GM23338 (cell line): ENCODE measurements around the gene CRIP3. TPM values are rescaled to one million over a fixed set of nuclear protein-coding genes. Genes with fewer than 3 reads are reported as not detected.

Source experiments
- ATAC-seq: fragments of 200-7000 bp; cut with Tn5 transposase; 3 replicates; pipeline ENCODE4 v1.9.1; 2020
- DNase-seq: peaks from one replicate; pipeline ENCODE4 v3.0.0-alpha.2; 2015; ENCODE audit warnings: low spot score
- H2AFZ ChIP-seq: fragments of 200-600 bp; sonication (generic); 2 replicates; pipeline ENCODE4 v1.8.0; 2016; ENCODE audit warnings: antibody characterized with exemption, mild to moderate bottlenecking, moderate library complexity
- H3F3A ChIP-seq: fragments of 200-600 bp; sonication (generic); replicated peaks from 2 replicates; pipeline ENCODE4 v1.8.0; 2017; ENCODE audit warnings: antibody characterized with exemption, mixed run types, low read depth
- H3K27ac ChIP-seq: fragments of 200-600 bp; sonication (generic); 2 replicates; pipeline ENCODE4 v1.6.1; 2016; ENCODE audit warnings: low read depth
- H3K27me3 ChIP-seq: fragments of 200-600 bp; sonication (generic); 2 replicates; pipeline ENCODE4 v1.8.0; 2016; ENCODE audit warnings: mild to moderate bottlenecking, mixed run types, moderate library complexity; ENCODE audit not compliant: insufficient read depth
- H3K36me3 ChIP-seq: fragments of 200-600 bp; sonication (generic); 2 replicates; pipeline ENCODE4 v1.8.0; 2016; ENCODE audit warnings: mild to moderate bottlenecking; ENCODE audit not compliant: insufficient read depth
- H3K4me1 ChIP-seq: fragments of 200-600 bp; sonication (generic); 2 replicates; pipeline ENCODE4 v1.8.0; 2016; ENCODE audit warnings: mild to moderate bottlenecking, moderate library complexity; ENCODE audit not compliant: insufficient read depth
- H3K4me2 ChIP-seq: fragments of 200-600 bp; sonication (generic); 2 replicates; pipeline ENCODE4 v1.7.1; 2017; ENCODE audit warnings: mixed run types
- H3K4me3 ChIP-seq: fragments of 200-600 bp; sonication (generic); 2 replicates; pipeline ENCODE4 v1.6.1; 2016; ENCODE audit warnings: mixed run types
- H3K79me2 ChIP-seq: fragments of 200-600 bp; sonication (generic); replicated peaks from 2 replicates; pipeline ENCODE4 v1.8.0; 2017; ENCODE audit warnings: mild to moderate bottlenecking; ENCODE audit not compliant: insufficient read depth
- H3K9me2 ChIP-seq: fragments of 200-600 bp; sonication (generic); 2 replicates; pipeline ENCODE4 v1.8.0; 2017; ENCODE audit not compliant: insufficient read depth
- H4K20me1 ChIP-seq: fragments of 200-600 bp; sonication (generic); replicated peaks from 2 replicates; pipeline ENCODE4 v1.8.0; 2017; ENCODE audit warnings: mild to moderate bottlenecking; ENCODE audit not compliant: insufficient read depth
- H3K27ac Mint-ChIP-seq: 2 replicates; pipeline ENCODE4 v1.8.0; 2020; ENCODE audit warnings: inconsistent platforms, mild to moderate bottlenecking, moderate library complexity, mixed read lengths
- H3K27me3 Mint-ChIP-seq: 3 replicates; pipeline ENCODE4 v1.8.0; 2022; ENCODE audit warnings: low read depth, mild to moderate bottlenecking, moderate library complexity, mixed read lengths, inconsistent platforms; ENCODE audit not compliant: insufficient read depth, poor library complexity
- H3K36me3 Mint-ChIP-seq: 3 replicates; pipeline ENCODE4 v1.8.0; 2021; ENCODE audit warnings: low read depth, mild to moderate bottlenecking, inconsistent platforms, moderate library complexity, mixed read lengths
- H3K4me1 Mint-ChIP-seq: 3 replicates; pipeline ENCODE4 v1.8.0; 2020; ENCODE audit warnings: mild to moderate bottlenecking, inconsistent platforms, mixed read lengths
- H3K4me3 Mint-ChIP-seq: 3 replicates; pipeline ENCODE4 v1.8.0; 2021; ENCODE audit warnings: moderate library complexity, mild to moderate bottlenecking, inconsistent platforms, mixed read lengths
- H3K9me3 Mint-ChIP-seq: 3 replicates; pipeline ENCODE4 v1.8.0; 2020; ENCODE audit warnings: moderate library complexity, mild to moderate bottlenecking, inconsistent platforms, mixed read lengths
- CREB1 ChIP-seq: fragments of 250-450 bp; sonication (Bioruptor Pico); IDR thresholded peaks from 2 replicates; pipeline ENCODE4 v1.5.0; 2020; ENCODE audit warnings: low read depth, mild to moderate bottlenecking, moderate library complexity
- EZH2 ChIP-seq: fragments of 200-600 bp; sonication (generic); IDR thresholded peaks from one replicate; pipeline ENCODE4 v1.8.0; 2017; ENCODE audit warnings: antibody characterized with exemption, mild to moderate bottlenecking, low read depth; ENCODE audit not compliant: unreplicated experiment
- EZH2phosphoT487 ChIP-seq: fragments of 200-600 bp; sonication (generic); IDR thresholded peaks from one replicate; pipeline ENCODE4 v1.8.1; 2018; ENCODE audit warnings: antibody characterized with exemption; ENCODE audit not compliant: unreplicated experiment
- JUNB ChIP-seq: IDR thresholded peaks from one replicate; pipeline ENCODE4 v1.6.1; 2016; ENCODE audit warnings: antibody characterized with exemption; ENCODE audit not compliant: unreplicated experiment
- NANOG ChIP-seq: IDR thresholded peaks from 2 replicates; pipeline ENCODE4 v1.6.1; 2016; ENCODE audit warnings: antibody characterized with exemption, borderline replicate concordance
- POLR2AphosphoS5 ChIP-seq: IDR thresholded peaks from 2 replicates; pipeline ENCODE4 v1.6.1; 2016; ENCODE audit warnings: antibody characterized with exemption, low read depth
- STAT1 ChIP-seq: IDR thresholded peaks from one replicate; pipeline ENCODE4 v1.6.1; 2016; ENCODE audit warnings: antibody characterized with exemption; ENCODE audit not compliant: unreplicated experiment
- ZNF114 ChIP-seq: fragments of 250-450 bp; sonication (Bioruptor Pico); IDR thresholded peaks from 2 replicates; pipeline ENCODE4 v1.5.0; 2020; ENCODE audit warnings: mild to moderate bottlenecking, moderate library complexity
- ZNF331 ChIP-seq: fragments of 250-450 bp; sonication (Bioruptor Pico); IDR thresholded peaks from 2 replicates; pipeline ENCODE4 v1.5.0; 2020; ENCODE audit warnings: low read depth, mild to moderate bottlenecking, moderate library complexity
- polyA plus RNA-seq: library from polyadenylated mRNA; unstranded; fragments of >200 nt; fragmentation: Nextera tagmentation; extraction: Ambion mirVana; gene quantifications from 2 replicates; pipeline ENCODE4 v1.2.1, GENCODE V29; 2016
- total RNA-seq: library from RNA; depleted of rRNA; stranded (reverse); fragments of >200 nt; shearing (Covaris generic); gene quantifications from 2 replicates; pipeline ENCODE4 v1.2.3, GENCODE V29; 2014
- TF ChIP-seq, protein P1 (sequence below): fragments of 250-450 bp; sonication (Bioruptor Pico); IDR thresholded peaks from 2 replicates; pipeline ENCODE4 v1.5.0; 2020; ENCODE audit warnings: mild to moderate bottlenecking, moderate library complexity
- TF ChIP-seq, protein P2 (sequence below): IDR thresholded peaks from one replicate; pipeline ENCODE4 v1.6.1; 2018; ENCODE audit warnings: antibody characterized with exemption; ENCODE audit not compliant: unreplicated experiment
- TF ChIP-seq, protein P3 (sequence below): IDR thresholded peaks from 2 replicates; pipeline ENCODE4 v1.6.1; 2016; ENCODE audit warnings: antibody characterized with exemption
- TF ChIP-seq, protein P4 (sequence below), 2 experiments: fragments of 200-600 bp in 1 of 2; sonication (generic) in 1 of 2; conservative IDR thresholded peaks; 2 replicates each; pipeline versions ENCODE4 v1.5.1 to v1.6.1; 2016 to 2017; ENCODE audit warnings: antibody characterized with exemption in 2 of 2, low read depth in 2 of 2, mild to moderate bottlenecking in 2 of 2, moderate library complexity in 1 of 2

Gene CRIP3
- total and polyA plus RNA-seq, 2 experiments from 2014 or later: 22.0 to 36.0 TPM

DNA sequence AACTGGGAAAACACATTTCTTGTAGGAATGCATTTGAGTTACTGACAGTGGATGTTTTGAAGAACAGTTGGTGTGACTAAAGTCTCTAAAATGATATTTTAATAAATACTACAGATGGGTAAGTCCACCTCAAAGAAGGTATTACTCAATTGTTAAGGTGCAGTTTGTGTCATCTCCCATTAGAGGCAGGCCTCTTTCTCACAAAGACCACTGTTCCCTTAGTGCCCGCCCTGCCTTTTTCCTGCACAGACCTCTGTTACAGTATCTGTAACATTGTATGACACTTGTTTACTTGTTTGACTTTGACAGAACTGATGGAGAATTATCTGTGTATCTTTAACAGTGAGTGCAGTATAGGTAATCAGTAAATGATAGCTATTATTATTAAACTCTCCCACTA, 5.2 kb upstream of the CRIP3 start:
- Histone ChIP-seq H4K20me1 (no peaks in the 10 kb centered on the region), H3K4me1 (peaks cover 16% of the 10 kb centered on the region), H3F3A (no peaks in the 10 kb centered on the region), H2AFZ (no peak overlapping the region), H3K4me3 (no peak overlapping the region), H3K9me2 (no peaks in the 10 kb centered on the region; the same call in 1 of the 2 replicates), H3K4me2 (no peak overlapping the region), H3K27ac (no peak overlapping the region), H3K27me3 (no peaks in the 10 kb centered on the region), H3K79me2 (no peaks in the 10 kb centered on the region), H3K36me3 (no peaks in the 10 kb centered on the region)
- Mint-ChIP-seq H3K27me3 (peaks cover 4% of the 10 kb centered on the region), H3K27ac (no peak overlapping the region), H3K4me3 (no peak overlapping the region), H3K4me1 (peaks cover 21% of the 10 kb centered on the region), H3K9me3 (no peaks in the 10 kb centered on the region), H3K36me3 (no peaks in the 10 kb centered on the region)
- no peak for DNase-seq
- ATAC-seq: no peak
- TF ChIP-seq JUNB (no peak), CREB1 (no peak), EZH2phosphoT487 (no peak), ZNF114 (no peak), ZNF331 (CRISPR knock-in tag) (no peak), NANOG (no peak), POLR2AphosphoS5 (no peak), EZH2 (no peak), STAT1 (no peak)
- TF ChIP-seq, protein P1, sequence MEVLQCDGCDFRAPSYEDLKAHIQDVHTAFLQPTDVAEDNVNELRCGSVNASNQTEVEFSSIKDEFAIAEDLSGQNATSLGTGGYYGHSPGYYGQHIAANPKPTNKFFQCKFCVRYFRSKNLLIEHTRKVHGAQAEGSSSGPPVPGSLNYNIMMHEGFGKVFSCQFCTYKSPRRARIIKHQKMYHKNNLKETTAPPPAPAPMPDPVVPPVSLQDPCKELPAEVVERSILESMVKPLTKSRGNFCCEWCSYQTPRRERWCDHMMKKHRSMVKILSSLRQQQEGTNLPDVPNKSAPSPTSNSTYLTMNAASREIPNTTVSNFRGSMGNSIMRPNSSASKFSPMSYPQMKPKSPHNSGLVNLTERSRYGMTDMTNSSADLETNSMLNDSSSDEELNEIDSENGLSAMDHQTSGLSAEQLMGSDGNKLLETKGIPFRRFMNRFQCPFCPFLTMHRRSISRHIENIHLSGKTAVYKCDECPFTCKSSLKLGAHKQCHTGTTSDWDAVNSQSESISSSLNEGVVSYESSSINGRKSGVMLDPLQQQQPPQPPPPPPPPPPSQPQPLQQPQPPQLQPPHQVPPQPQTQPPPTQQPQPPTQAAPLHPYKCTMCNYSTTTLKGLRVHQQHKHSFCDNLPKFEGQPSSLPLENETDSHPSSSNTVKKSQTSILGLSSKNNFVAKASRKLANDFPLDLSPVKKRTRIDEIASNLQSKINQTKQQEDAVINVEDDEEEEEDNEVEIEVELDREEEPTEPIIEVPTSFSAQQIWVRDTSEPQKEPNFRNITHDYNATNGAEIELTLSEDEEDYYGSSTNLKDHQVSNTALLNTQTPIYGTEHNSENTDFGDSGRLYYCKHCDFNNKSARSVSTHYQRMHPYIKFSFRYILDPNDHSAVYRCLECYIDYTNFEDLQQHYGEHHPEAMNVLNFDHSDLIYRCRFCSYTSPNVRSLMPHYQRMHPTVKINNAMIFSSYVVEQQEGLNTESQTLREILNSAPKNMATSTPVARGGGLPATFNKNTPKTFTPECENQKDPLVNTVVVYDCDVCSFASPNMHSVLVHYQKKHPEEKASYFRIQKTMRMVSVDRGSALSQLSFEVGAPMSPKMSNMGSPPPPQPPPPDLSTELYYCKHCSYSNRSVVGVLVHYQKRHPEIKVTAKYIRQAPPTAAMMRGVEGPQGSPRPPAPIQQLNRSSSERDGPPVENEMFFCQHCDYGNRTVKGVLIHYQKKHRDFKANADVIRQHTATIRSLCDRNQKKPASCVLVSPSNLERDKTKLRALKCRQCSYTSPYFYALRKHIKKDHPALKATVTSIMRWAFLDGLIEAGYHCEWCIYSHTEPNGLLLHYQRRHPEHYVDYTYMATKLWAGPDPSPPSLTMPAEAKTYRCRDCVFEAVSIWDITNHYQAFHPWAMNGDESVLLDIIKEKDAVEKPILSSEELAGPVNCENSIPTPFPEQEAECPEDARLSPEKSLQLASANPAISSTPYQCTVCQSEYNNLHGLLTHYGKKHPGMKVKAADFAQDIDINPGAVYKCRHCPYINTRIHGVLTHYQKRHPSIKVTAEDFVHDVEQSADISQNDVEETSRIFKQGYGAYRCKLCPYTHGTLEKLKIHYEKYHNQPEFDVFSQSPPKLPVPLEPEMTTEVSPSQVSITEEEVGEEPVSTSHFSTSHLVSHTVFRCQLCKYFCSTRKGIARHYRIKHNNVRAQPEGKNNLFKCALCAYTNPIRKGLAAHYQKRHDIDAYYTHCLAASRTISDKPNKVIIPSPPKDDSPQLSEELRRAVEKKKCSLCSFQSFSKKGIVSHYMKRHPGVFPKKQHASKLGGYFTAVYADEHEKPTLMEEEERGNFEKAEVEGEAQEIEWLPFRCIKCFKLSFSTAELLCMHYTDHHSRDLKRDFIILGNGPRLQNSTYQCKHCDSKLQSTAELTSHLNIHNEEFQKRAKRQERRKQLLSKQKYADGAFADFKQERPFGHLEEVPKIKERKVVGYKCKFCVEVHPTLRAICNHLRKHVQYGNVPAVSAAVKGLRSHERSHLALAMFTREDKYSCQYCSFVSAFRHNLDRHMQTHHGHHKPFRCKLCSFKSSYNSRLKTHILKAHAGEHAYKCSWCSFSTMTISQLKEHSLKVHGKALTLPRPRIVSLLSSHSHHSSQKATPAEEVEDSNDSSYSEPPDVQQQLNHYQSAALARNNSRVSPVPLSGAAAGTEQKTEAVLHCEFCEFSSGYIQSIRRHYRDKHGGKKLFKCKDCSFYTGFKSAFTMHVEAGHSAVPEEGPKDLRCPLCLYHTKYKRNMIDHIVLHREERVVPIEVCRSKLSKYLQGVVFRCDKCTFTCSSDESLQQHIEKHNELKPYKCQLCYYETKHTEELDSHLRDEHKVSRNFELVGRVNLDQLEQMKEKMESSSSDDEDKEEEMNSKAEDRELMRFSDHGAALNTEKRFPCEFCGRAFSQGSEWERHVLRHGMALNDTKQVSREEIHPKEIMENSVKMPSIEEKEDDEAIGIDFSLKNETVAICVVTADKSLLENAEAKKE: no peak
- TF ChIP-seq, protein P2, sequence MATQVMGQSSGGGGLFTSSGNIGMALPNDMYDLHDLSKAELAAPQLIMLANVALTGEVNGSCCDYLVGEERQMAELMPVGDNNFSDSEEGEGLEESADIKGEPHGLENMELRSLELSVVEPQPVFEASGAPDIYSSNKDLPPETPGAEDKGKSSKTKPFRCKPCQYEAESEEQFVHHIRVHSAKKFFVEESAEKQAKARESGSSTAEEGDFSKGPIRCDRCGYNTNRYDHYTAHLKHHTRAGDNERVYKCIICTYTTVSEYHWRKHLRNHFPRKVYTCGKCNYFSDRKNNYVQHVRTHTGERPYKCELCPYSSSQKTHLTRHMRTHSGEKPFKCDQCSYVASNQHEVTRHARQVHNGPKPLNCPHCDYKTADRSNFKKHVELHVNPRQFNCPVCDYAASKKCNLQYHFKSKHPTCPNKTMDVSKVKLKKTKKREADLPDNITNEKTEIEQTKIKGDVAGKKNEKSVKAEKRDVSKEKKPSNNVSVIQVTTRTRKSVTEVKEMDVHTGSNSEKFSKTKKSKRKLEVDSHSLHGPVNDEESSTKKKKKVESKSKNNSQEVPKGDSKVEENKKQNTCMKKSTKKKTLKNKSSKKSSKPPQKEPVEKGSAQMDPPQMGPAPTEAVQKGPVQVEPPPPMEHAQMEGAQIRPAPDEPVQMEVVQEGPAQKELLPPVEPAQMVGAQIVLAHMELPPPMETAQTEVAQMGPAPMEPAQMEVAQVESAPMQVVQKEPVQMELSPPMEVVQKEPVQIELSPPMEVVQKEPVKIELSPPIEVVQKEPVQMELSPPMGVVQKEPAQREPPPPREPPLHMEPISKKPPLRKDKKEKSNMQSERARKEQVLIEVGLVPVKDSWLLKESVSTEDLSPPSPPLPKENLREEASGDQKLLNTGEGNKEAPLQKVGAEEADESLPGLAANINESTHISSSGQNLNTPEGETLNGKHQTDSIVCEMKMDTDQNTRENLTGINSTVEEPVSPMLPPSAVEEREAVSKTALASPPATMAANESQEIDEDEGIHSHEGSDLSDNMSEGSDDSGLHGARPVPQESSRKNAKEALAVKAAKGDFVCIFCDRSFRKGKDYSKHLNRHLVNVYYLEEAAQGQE: no peak
- TF ChIP-seq, protein P3, sequence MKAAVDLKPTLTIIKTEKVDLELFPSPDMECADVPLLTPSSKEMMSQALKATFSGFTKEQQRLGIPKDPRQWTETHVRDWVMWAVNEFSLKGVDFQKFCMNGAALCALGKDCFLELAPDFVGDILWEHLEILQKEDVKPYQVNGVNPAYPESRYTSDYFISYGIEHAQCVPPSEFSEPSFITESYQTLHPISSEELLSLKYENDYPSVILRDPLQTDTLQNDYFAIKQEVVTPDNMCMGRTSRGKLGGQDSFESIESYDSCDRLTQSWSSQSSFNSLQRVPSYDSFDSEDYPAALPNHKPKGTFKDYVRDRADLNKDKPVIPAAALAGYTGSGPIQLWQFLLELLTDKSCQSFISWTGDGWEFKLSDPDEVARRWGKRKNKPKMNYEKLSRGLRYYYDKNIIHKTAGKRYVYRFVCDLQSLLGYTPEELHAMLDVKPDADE: no peak
- TF ChIP-seq, protein P4, sequence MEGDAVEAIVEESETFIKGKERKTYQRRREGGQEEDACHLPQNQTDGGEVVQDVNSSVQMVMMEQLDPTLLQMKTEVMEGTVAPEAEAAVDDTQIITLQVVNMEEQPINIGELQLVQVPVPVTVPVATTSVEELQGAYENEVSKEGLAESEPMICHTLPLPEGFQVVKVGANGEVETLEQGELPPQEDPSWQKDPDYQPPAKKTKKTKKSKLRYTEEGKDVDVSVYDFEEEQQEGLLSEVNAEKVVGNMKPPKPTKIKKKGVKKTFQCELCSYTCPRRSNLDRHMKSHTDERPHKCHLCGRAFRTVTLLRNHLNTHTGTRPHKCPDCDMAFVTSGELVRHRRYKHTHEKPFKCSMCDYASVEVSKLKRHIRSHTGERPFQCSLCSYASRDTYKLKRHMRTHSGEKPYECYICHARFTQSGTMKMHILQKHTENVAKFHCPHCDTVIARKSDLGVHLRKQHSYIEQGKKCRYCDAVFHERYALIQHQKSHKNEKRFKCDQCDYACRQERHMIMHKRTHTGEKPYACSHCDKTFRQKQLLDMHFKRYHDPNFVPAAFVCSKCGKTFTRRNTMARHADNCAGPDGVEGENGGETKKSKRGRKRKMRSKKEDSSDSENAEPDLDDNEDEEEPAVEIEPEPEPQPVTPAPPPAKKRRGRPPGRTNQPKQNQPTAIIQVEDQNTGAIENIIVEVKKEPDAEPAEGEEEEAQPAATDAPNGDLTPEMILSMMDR (conservative IDR thresholded peaks at IDR 0.05; ENCODE audit: low read depth in 2 of 2): no peak
